ENCODE data around the gene HSD17B1. TPM values are rescaled to one million over a fixed set of nuclear protein-coding genes. Genes with fewer than 3 reads are reported as not detected.
A peak's percentile ranks its signal among the peaks of the same experiment; 100 is the strongest.

HSD17B1 gene
- total and polyA plus RNA-seq, 2 donors (not counting 1 experiment from before 2014, with no cell fraction given) = 0.40 to 2.6 TPM

DNA sequence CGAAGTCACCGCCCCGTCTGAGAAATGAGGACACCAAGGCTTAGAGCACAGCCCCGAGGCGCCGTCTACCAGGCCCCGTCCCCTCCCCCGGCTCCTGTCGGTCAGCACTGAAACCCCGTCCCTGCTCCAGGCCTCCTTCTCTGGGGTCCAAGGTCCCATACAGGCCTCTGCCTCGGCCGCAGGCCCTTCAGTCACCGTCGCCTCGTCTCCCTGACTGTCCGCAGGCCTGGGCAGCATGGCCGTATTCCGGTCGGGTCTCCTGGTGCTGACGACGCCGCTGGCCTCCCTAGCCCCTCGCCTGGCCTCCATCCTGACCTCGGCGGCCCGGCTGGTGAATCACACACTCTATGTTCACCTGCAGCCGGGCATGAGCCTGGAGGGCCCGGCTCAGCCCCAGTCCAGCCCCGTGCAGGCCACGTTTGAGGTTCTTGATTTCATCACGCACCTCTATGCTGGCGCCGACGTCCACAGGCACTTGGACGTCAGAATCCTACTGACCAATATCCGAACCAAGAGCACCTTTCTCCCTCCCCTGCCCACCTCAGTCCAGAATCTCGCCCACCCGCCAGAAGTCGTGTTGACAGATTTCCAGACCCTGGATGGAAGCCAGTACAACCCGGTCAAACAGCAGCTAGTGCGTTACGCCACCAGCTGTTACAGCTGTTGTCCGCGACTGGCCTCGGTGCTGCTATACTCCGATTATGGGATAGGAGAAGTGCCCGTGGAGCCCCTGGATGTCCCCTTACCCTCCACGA is 9.8 kb downstream of the HSD17B1 start:
- peak; percentile 27 to 28 for DNase-seq (ENCODE audit: low read depth in 2 of 2)
- peaks cover 32% of the 10 kb centered on the region for H3K79me2 ChIP-seq (ENCODE audit: control insufficient read depth, insufficient read depth, low read length)

DNA sequence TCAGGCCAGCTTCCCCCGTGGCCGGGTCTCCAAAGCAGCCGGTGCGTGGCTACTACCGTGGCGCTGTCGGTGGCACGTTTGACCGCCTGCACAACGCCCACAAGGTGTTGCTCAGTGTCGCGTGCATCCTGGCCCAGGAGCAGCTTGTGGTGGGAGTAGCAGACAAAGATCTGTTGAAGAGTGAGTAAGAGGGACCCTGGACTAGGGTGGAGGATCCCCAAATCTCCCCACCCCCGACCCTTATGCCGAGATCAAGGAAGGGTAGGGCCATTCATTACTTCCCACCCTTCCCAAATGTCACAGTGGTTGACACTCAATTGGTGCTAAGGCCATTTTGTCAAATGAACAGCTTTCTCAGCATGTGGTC is 10.4 kb downstream of the HSD17B1 start:
- no peak overlapping the region for H2AFZ ChIP-seq (ENCODE audit: low read length)
- H3K4me3 ChIP-seq (replicated peaks in 1 of 4; ENCODE audit: control extremely low read depth in 1 of 4, insufficient read depth in 1 of 4, low read depth in 3 of 4, low read length in 4 of 4) = peak overlapping the region; percentile 76 to 89 (median 82)
- TF ChIP-seq, protein P1, sequence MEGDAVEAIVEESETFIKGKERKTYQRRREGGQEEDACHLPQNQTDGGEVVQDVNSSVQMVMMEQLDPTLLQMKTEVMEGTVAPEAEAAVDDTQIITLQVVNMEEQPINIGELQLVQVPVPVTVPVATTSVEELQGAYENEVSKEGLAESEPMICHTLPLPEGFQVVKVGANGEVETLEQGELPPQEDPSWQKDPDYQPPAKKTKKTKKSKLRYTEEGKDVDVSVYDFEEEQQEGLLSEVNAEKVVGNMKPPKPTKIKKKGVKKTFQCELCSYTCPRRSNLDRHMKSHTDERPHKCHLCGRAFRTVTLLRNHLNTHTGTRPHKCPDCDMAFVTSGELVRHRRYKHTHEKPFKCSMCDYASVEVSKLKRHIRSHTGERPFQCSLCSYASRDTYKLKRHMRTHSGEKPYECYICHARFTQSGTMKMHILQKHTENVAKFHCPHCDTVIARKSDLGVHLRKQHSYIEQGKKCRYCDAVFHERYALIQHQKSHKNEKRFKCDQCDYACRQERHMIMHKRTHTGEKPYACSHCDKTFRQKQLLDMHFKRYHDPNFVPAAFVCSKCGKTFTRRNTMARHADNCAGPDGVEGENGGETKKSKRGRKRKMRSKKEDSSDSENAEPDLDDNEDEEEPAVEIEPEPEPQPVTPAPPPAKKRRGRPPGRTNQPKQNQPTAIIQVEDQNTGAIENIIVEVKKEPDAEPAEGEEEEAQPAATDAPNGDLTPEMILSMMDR (conservative IDR thresholded peaks at IDR 0.05 in 1 of 2, IDR thresholded peaks at IDR 0.05 in 1 of 2; ENCODE audit: low read depth in 1 of 2, low read length in 2 of 2) = no peak
- no peak for TF ChIP-seq EZH2 (IDR thresholded peaks at IDR 0.05; ENCODE audit: low read length, missing control alignments)
- no peaks in the 10 kb centered on the region for H3K9me3 ChIP-seq (ENCODE audit: control insufficient read depth, insufficient read depth, low read depth, low read length)
- H4K20me1 ChIP-seq (ENCODE audit: control insufficient read depth, extremely low read depth, insufficient read depth, low read length) = no peaks in the 10 kb centered on the region
- H3K4me2 ChIP-seq (ENCODE audit: extremely low read depth, insufficient read depth, low read length) = peak overlapping the region; percentile 98
- peaks cover 16% of the 10 kb centered on the region for H3K4me1 ChIP-seq (ENCODE audit: control insufficient read depth, extremely low read depth, insufficient read depth, low read length)
- H3K9ac ChIP-seq (ENCODE audit: insufficient read depth, low read length) = peak overlapping the region; percentile 76
- no peaks in the 10 kb centered on the region for H3K27me3 ChIP-seq (ENCODE audit: control insufficient read depth, insufficient read depth, low read length)
- no peak for DNase-seq (ENCODE audit: low read depth in 2 of 2)
- H3K27ac ChIP-seq (ENCODE audit: insufficient read depth, low read length) = peak overlapping the region; percentile 83
- peaks cover 18% of the 10 kb centered on the region for H3K36me3 ChIP-seq (ENCODE audit: control insufficient read depth, insufficient read depth, low read length)
- H3K79me2 ChIP-seq (ENCODE audit: control insufficient read depth, insufficient read depth, low read length) = peaks cover 36% of the 10 kb centered on the region

More for the DNA sequence above, 9.8 kb downstream of the HSD17B1 start:
- H3K9me3 ChIP-seq (ENCODE audit: control insufficient read depth, insufficient read depth, low read depth, low read length) = no peaks in the 10 kb centered on the region
- H3K27ac ChIP-seq (ENCODE audit: insufficient read depth, low read length) = peak overlapping the region; percentile 83
- no peak overlapping the region for H2AFZ ChIP-seq (ENCODE audit: low read length)
- H3K4me2 ChIP-seq (ENCODE audit: extremely low read depth, insufficient read depth, low read length) = peak overlapping the region; percentile 98
- H3K36me3 ChIP-seq (ENCODE audit: control insufficient read depth, insufficient read depth, low read length) = peaks cover 16% of the 10 kb centered on the region
- TF ChIP-seq, protein P1 (conservative IDR thresholded peaks at IDR 0.05 in 1 of 2, IDR thresholded peaks at IDR 0.05 in 1 of 2; ENCODE audit: low read depth in 1 of 2, low read length in 2 of 2) = no peak
- no peak for TF ChIP-seq EZH2 (IDR thresholded peaks at IDR 0.05; ENCODE audit: low read length, missing control alignments)
- peak overlapping the region; percentile 76 to 89 (median 82) for H3K4me3 ChIP-seq (replicated peaks in 1 of 4; ENCODE audit: control extremely low read depth in 1 of 4, insufficient read depth in 1 of 4, low read depth in 3 of 4, low read length in 4 of 4)
- H3K4me1 ChIP-seq (ENCODE audit: control insufficient read depth, extremely low read depth, insufficient read depth, low read length) = peaks cover 14% of the 10 kb centered on the region
- H3K9ac ChIP-seq (ENCODE audit: insufficient read depth, low read length) = peak overlapping the region; percentile 76
- H4K20me1 ChIP-seq (ENCODE audit: control insufficient read depth, extremely low read depth, insufficient read depth, low read length) = no peaks in the 10 kb centered on the region
- H3K27me3 ChIP-seq (ENCODE audit: control insufficient read depth, insufficient read depth, low read length) = no peaks in the 10 kb centered on the region

GRCh38 chr17:42563543-42563942 is 10.8 kb downstream of the HSD17B1 start:
- Histone ChIP-seq H2AFZ (ENCODE audit: low read length) (no peak overlapping the region), H3K36me3 (ENCODE audit: control insufficient read depth, insufficient read depth, low read length) (peaks cover 18% of the 10 kb centered on the region), H3K4me3 (replicated peaks in 1 of 4; ENCODE audit: control extremely low read depth in 1 of 4, insufficient read depth in 1 of 4, low read depth in 3 of 4, low read length in 4 of 4) (peak overlapping the region; percentile 76 to 89 (median 82)), H3K9ac (ENCODE audit: insufficient read depth, low read length) (peak overlapping the region; percentile 76), H3K9me3 (ENCODE audit: control insufficient read depth, insufficient read depth, low read depth, low read length) (no peaks in the 10 kb centered on the region), H3K4me1 (ENCODE audit: control insufficient read depth, extremely low read depth, insufficient read depth, low read length) (peaks cover 16% of the 10 kb centered on the region), H3K27me3 (ENCODE audit: control insufficient read depth, insufficient read depth, low read length) (no peaks in the 10 kb centered on the region), H3K79me2 (ENCODE audit: control insufficient read depth, insufficient read depth, low read length) (peaks cover 40% of the 10 kb centered on the region), H3K27ac (ENCODE audit: insufficient read depth, low read length) (peak overlapping the region; percentile 83), H3K4me2 (ENCODE audit: extremely low read depth, insufficient read depth, low read length) (peak overlapping the region; percentile 98), H4K20me1 (ENCODE audit: control insufficient read depth, extremely low read depth, insufficient read depth, low read length) (no peaks in the 10 kb centered on the region)
- TF ChIP-seq EZH2 (IDR thresholded peaks at IDR 0.05; ENCODE audit: low read length, missing control alignments) = no peak
- TF ChIP-seq, protein P1 (conservative IDR thresholded peaks at IDR 0.05 in 1 of 2, IDR thresholded peaks at IDR 0.05 in 1 of 2; ENCODE audit: low read depth in 1 of 2, low read length in 2 of 2) = no peak
- DNase-seq (ENCODE audit: low read depth in 2 of 2) = no peak

Measured in fibroblast of lung (primary cell).